ENCODE data around the gene NTM. TPM values are rescaled to one million over a fixed set of nuclear protein-coding genes. Genes with fewer than 3 reads are reported as not detected.

The NTM gene
- total RNA-seq, 1 donor from 2014 or later, result 11.2 TPM

DNA sequence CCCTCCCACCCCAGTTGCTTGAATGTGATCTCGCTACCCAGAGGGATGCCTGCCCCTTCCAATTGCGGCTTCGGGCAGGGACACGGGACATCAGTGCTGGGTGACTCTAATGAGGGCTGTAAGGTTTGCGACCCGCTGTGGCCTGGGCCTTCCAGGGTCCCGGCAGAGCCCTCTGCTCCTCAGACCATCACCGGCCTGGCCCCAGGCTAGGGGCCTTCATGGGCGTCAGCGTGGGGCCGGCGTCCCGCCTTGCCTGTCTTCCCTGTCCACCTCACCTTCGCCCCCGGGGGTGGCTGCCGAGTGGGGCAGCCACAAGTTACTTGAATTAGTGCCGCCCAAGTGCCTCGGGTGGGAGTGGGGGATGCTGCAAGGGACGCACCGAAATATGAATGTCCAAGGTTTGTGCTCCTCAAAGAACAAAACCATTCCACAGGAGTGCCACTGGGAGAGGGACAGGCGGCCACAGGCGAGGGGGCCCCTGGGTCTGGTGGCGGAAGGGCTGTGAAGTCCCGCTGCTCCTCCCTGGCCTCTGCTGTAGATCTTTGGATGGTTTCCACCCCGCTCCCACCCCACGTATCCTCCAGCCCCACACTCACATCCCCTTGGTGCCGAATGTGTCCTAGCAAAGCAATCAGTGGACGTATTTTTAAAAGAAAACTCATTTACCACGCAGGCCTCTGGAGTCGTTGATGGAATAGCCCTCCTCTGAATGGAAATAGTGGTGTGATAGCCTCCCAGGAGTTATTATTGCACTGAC, 317.1 kb downstream of the NTM start:
- DNase-seq (ENCODE audit: low spot score), result peak; percentile 7

DNA sequence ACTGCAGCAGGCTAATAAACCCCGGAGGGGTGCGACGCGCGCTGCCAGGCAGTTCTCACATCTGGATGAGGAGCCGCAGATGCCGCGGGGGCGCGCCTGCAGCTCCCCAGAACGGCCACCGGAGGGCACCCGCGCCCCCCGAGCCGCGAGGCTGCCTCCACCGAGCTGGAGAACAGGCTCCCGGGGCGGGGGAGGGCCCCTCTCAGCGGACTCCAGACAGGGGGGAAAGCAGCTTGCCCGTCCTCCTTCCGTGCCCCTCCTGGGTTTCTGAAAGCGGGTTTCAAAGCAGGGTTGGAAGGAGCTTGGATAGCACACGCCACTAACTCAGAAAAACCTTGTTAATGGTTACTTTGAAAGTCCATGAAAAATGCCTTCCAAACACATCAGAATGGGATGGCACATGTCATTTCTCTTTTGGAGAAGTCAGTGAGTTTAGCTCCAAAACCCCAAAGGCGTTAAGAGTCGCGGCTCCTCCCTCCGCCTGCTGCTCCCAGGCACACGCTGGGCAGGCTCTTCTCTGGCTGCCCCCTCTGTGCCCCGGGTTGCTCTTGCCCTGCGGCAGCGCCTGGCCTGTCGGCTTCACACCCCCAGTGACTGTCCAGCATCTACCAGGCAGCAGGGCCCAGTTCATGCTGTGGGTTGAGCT, 317.8 kb downstream of the NTM start:
- DNase-seq (ENCODE audit: low spot score), result peak; percentile 20

DNA sequence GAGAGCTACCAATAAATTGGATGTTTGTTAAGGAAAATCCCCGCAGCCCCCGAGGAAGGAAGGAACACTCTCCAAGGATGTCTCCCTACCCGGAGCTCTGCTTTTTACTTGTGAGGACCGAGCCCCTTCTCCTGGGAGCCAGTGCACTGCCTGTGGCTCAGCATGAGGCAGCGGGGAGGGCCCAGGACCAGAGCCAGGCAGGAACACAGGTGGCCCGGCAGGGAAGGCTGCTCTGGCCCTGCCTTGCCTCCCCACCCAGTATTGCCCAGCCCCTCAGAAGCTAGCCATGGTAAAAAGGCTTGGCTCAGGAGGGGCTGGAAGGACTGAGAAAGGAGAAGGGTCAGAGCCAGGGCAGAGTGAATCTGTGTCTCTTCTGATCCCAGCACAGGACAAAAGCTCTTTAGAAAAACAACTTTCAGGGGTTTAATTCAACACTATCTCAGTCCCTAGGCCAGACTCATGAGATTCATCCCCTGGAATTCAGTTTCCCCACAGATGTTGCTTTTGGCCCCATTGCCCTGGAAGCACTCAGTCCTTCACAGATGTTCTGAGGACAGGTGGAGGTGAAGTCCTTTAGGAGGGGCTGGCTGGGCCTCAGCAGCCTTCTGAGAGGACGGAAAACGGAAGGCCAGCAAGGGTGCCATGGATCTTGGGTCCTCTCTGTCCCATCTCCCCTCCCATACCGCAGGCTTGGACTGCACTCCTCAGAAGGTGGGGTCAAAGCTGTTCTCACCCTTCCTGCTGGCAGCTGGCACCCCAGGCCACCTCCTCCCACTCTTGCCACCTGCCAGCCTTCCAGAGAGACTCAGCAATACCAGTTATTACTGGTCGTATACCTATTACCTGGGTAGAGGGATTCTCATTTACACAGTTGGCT, 318.9 kb downstream of the NTM start:
- DNase-seq (ENCODE audit: low spot score), result peak; percentile 6

DNA sequence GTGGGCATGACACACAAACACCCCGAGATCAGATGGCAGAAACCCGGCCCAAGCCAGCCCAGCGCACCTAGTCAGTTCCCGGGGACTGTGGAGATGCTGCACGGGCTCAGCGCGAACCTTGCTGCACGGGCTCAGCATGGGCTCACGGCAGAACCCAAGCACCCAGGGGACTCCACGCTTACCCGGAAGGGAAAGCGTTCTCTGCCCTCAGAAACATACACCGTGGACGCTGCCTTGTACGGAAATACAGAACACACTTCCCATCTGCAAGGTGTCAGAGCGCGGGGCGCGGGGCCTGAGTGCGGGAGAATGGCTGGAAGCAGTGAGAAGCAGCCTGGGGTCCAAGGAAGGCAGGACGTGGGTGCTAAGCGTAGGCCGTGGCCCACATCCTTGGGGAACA, 319.9 kb downstream of the NTM start:
- peak; percentile 7 for DNase-seq (ENCODE audit: low spot score)

DNA sequence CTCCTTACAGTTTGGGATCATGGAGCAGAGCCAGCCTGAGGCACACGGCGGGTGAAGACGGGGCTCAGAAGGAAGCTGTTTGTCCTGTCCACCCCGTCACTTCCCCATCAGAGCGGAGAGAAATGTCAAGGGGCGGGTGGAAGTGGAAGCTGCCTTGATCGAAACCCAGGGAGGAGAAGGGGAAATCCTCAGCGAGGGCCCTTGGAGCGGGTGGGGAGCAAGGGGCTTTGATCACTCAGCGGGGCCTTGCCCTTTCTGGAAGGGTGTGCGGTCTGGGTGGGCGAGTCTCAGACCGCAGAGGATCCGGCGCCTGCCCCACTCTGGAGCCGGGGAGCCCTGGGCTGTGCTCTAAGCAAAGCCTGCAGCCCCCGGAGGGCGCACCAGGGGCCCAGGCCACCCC, 320.4 kb downstream of the NTM start:
- peak; percentile 4 for DNase-seq (ENCODE audit: low spot score)

DNA sequence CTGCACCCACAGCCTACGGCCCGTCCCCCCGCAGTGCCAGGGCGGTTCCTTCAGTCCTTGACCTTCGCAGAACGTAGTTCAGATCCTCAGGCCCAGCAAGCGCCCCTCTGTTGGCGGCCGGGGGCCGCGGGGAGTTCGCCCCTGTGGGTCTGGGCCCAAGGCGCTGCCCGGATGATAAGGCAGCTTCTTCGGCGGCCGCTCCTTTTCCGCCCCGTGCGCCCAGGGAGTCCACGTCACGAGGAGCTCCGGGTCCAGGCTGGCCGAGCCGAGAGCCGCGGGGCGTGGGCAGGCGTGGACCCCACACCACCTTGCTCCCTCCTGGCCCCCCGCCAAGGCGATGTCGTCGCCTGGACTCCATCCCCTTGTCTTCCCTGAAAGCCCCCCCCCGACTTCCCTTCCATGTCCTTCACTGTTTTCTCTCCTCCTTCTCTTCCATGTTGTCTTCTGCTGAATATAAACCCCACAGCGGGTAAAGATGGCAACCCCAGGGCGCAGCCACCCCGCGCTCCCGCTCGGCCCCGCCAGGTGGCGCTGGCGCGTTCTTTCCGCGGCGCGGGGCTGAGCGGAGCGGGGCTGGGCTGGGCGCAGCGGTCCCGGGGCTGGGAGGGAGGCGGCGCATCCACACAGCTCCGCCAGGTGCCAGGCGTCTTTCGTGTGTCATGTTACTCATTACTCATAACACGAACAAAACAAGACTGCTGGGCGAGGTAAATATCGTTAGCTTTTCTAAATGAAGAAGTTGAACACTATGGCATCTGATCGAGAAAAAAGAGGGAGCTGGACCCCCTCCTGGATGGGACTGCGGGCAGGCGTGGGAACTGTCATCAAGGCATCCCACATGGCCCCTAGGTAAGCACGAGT, 321.0 kb downstream of the NTM start:
- peak; percentile 9 for DNase-seq (ENCODE audit: low spot score)

DNA sequence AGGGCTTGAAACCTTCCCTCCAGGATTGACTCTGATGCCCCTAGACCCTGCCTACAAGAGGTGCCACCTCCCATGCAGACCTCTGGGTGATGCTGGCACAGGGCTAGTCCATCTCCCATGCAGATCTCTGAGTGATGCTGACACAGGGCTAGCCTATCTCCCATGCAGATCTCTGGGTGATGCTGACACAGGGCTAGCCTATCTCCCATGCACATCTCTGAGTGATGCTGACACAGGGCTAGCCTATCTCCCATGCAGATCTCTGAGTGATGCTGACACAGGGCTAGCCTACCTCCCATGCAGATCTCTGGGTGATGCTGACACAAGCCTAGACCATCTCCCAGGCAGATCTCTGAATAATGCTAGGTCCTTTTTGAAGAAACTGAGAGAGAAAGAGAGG, 321.7 kb downstream of the NTM start:
- no peak for DNase-seq (ENCODE audit: low spot score)

DNA sequence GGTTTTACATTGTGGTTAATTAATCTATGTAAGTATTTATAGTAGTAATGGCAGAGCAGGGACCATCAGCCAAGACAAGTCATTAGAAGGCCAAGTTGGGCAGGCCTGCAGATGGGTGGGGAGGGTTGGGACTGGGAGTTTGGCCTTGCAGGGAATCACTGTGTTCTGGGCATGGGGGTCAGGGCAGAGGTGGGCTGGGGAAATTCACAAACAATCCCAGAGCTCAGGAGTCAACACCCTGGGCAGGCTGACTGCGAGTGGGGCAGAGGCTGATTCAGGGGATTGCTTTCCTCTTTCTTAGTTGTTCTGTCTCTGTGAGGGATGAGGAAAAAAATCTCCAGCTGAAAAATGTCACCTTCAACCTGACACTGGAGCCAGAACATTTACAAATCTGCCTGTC, 322.5 kb downstream of the NTM start:
- no peak for DNase-seq (ENCODE audit: low spot score)

DNA sequence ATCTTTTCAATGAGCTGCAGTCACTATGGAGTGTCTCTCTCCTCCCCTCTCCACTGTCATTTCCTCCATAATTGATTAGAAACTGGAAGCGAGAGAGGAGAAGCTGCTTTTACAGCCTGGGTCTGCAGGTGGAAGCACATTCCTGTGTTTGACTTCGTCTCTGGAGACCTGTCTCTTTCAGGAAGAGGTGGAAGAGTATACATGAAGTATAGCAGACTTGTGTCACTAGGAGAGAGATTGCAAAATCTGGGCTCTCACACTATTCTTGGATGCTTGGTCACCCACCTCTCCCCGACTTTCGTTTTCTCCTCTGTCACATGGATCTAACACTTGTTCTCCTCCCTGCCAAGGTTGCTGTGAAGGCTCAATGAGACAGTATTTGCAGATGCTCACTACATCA, 323.3 kb downstream of the NTM start:
- DNase-seq (ENCODE audit: low spot score), result no peak

DNA sequence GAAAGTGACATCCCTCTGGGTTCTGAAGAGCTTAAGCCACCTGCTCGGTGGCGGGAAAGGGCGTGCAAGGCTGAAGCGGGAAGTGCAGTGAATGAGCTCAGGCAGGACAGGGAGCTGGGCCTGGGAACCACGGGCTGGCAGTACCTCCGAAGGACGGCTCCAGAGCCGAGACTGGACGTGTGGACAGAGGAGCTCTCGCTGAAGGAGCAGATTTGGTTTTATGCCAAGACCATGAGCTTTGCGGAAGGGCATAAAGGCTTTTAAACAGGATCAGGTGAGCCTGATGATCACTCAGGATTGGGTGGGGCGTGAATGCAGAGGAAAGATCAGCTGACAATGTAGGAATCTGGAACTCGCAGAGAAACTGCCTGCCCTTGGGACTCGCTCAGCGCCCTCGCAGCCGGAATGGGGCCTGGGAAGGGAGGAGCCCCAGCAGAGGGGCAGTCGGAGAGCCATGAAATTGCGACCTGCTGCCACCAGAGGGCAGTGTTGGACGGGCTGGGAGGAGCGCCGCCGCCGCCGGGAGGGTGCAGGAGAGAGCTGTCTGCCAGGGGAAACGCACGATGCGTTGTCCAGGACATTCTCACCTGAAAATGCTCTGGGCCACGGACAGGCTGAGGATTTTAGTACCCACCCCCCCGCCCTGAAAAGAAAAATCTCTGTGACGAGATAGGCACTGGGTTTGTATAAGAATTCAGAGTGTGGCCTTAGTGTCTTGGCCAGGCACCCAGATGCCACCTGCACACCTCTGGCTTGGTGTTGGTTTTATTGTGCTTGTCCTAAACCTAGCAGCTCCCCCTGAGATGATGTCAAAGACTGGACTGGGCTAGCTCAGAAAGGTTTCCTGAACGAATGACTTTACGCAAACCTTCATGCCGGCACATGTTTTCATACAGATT, 324.4 kb downstream of the NTM start:
- DNase-seq (ENCODE audit: low spot score), result peak; percentile 83

DNA sequence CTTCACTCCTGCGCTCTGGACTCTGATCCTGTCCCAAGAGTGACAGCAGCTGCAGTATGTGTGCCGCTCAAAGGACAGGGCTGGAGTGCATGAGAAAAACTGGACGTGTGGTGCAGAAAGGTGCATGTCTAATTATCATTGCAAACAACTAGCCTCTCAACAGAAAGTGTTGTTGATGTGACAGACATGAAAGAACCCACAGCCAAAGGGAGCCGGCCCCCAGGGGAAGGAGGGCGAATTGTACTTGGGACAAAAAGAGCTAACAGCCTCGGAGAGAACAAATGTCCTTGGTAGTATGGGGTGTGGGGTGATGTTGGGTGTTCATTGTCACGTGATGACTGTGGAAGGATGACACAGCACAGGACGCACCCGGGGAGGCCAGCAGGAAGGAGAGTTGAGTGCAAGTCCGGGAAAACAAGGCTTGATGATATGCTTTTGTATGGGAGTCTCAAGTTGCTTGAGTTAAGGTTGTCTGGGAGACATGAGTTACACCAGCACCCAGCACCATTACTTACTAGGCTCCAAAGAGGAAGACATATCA, 325.5 kb downstream of the NTM start:
- no peak for DNase-seq (ENCODE audit: low spot score)

DNA sequence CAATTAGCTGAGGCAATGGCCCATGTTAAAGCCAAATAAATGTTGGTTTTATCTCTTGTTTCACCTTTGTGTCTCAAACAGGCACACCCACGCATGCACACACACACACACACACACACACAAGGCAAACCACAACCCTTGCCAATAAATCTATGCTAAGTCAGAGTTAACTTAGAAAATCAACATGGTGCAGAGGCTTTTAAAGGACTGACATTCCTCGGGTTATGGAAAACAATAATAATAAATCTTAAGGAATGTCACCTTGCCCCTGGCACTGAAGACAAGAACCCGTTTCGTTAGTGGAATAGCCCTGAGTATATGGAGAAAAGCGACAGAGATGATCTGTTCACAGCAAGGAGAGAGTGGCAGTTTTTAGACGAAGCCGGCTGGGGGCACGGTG, 326.3 kb downstream of the NTM start:
- DNase-seq (ENCODE audit: low spot score), result no peak

DNA sequence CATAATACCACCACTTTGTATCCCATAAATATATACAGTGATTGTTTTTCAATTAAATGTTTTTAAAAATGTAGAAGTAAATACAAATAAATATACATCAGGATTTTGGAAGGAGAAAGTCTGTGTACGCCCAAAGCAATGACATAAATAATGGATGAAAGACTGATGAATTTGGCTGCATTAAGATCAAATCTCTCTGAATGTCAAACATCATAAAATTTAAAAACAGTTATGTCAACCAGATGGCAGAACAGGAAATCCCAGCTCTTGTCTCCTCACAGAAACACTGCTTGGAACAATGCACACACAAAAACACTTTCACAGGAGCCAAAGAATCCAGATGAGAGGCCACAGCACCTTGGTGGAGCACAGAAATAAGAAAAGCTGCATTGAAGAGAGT, 332.9 kb downstream of the NTM start:
- DNase-seq (ENCODE audit: low spot score), result no peak

DNA sequence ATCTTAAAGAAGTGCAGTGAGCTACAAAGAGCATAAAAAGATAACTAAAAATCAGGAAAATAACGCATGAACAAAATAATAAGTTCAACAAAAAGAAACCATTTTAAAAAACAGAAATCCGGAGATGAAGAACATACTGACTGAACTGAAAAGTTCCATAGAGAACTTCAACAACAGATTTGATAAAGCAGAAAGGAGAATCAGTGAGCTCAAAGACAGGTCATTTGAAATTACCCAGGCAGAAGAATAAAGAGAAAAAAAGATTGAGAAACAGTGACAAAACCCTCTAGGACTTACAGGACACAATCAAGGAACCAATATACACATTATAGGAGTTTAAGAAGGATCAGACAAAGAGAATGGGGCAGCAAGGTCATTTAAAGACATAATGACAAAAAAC, 334.3 kb downstream of the NTM start:
- no peak for DNase-seq (ENCODE audit: low spot score)

DNA sequence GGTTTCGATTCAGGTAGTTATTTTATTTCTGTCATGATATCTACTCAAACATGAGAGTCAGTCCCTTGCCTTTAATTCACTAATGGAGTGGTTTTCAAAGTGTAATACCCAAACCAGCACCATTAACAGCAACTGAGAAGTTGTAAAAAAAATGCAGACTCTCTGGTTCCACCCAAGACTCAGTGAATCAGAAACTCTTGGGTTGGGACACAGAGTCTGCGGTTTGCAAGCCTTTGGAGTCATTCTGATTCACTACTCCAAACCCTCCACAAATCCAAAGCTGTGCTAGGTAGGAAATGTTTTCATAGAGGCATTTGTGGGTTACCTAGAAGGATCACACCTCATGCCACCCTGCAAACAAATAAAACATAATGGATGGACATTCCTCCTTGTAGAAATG, 340.1 kb downstream of the NTM start:
- no peak for DNase-seq (ENCODE audit: low spot score)

DNA sequence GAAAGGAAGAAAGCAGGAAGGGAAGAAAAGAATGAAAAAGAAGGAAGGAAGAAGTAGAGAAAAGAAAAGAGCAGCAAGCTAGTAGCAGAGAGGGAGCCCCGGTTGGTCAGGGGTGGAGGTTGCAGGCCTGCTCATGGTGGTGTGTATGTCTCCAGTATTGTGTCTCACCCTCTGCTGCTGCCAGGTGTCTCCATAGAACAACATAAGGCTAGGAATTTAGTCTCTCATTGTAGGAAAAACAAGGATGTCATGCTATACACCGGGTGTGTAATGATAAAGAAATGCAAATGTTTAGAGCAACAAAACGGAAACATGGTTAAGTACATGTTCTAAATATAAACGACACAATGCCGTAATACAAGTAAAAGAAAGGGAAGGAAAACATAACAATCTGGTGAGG, 342.5 kb downstream of the NTM start:
- no peak for DNase-seq (ENCODE audit: low spot score)

DNA sequence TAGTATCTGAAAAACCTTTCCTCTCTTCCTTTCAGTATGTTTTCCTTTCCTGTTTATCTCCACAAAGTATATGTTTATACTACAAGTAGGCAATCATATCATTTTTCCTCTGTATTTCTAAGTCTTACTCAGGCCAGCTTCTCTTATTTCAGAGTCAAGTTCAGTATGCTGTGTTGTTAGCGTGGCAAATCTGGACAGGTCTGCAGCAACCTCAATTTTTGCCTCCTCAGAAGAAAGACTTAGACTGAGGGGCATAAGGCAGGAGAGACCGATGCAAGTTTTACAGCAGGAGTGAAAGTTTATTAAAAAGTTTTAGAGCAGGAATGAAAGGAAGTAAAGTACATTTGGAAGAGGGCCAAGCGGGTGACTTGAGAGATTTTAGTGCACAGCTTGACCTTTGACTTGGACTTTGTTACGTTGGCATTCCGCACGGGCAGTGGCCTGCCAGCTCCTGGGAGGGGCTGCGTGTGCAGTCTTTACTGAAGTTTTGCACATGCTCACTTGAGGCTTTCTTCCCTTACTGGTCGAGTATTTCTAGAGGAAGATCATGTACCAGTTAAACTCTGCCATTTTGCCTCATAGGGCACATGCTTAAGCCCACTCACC, 343.2 kb downstream of the NTM start:
- DNase-seq (ENCODE audit: low spot score), result no peak

DNA sequence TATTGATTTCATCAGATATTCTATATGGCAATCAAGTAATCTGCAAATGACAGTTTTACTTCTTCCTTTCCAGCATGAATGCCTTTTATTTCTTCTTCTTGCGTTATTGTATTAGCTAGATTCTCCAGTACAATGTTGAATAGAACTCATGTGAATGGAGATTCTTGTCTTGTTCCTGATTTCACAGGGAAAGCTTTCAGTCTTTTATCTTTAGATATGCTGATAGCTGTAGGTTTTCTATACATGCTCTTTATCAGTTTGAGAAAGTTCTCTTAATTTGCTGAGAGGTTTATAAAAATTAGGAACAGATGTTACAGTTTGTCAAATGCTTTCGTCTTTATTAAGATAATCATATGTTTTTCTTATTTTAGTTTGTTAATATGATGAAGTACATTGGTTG, 347.2 kb downstream of the NTM start:
- no peak for DNase-seq (ENCODE audit: low spot score)

DNA sequence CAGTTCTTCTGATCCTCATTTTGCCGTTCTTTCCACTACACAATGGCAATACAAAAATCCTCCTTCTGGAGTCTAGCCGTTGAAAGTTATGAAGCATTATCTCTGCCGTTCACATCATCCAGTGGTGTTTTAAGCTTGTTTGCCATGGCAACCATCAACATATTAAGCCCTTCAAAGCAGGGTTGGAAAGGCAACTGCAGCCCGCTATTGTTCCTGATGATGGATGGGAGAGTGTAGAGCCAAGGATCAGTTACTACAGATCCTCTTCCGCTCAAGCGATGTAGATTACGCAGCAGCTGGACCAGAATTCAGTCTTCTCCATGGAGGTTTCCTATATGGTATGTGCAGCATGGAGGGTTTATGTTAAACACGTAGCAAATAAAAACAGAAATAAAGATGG, 352.7 kb downstream of the NTM start:
- DNase-seq (ENCODE audit: low spot score), result no peak

DNA sequence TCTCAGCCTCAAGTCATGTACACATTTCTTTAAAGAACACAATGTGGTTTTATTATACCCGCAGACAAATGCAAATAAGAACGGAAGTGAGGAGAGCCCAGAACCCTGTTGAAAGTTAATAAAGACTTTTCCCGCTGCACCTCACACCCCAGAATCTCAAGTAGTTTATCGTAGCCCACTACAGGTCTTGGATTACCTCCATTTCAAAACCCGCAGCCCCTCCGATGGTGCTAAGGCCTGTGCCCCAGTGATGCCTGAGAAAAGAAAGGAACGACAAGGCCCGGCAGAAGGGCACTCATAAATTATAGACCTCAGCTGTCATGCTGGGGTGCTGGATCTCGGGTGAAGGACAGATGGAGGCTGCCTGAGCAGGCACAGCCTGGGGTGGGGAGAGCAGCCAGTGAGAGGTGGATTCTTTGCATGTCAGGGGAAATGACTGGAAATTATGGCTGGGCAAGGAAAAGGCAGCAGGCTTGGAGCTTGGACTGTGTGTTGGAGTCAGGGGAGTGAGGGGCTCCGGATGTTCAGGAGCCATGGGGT, 354.1 kb downstream of the NTM start:
- DNase-seq (ENCODE audit: low spot score), result no peak
